ENCODE results near the gene DYNC1LI2. TPM values are rescaled to one million over a fixed set of nuclear protein-coding genes. Genes with fewer than 3 reads are reported as not detected.

The DYNC1LI2 gene
- total RNA-seq, 1 donor = 183 TPM

DNA sequence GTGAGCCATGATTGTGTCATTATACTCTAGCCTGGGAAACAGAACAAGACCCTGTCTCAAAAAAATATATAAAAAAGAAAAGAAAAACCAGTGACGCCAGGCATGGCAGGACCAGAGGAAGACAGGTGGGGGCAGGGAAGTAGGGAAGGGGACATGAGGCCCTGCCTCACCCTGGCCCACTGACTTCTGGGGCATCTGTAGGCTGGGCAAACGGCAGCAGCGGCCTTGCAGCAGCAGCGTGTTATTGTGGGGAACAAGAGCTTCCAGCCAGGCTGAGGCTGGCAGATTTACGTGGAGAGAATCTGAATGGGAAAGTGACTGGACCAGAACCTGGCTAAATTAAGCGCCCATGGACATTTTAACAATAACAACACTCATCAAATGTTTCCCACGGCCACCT lies 74.2 kb downstream of the DYNC1LI2 start:
- no peaks in the 10 kb centered on the region for H3K27me3 ChIP-seq (ENCODE audit: insufficient read depth, low read length)
- no peaks in the 10 kb centered on the region for H3K36me3 ChIP-seq (ENCODE audit: insufficient read depth, low read length)
- H4K20me1 ChIP-seq (ENCODE audit: insufficient read depth, low read length) = peaks cover 4% of the 10 kb centered on the region
- no peak overlapping the region for H3K4me3 ChIP-seq (ENCODE audit: insufficient read depth, low read length)
- peaks cover 4% of the 10 kb centered on the region for H3K4me1 ChIP-seq (ENCODE audit: insufficient read depth, low read length)
- H3K4me2 ChIP-seq (ENCODE audit: insufficient read depth, low read length) = no peak overlapping the region
- TF ChIP-seq, protein P1, sequence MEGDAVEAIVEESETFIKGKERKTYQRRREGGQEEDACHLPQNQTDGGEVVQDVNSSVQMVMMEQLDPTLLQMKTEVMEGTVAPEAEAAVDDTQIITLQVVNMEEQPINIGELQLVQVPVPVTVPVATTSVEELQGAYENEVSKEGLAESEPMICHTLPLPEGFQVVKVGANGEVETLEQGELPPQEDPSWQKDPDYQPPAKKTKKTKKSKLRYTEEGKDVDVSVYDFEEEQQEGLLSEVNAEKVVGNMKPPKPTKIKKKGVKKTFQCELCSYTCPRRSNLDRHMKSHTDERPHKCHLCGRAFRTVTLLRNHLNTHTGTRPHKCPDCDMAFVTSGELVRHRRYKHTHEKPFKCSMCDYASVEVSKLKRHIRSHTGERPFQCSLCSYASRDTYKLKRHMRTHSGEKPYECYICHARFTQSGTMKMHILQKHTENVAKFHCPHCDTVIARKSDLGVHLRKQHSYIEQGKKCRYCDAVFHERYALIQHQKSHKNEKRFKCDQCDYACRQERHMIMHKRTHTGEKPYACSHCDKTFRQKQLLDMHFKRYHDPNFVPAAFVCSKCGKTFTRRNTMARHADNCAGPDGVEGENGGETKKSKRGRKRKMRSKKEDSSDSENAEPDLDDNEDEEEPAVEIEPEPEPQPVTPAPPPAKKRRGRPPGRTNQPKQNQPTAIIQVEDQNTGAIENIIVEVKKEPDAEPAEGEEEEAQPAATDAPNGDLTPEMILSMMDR (IDR thresholded peaks at IDR 0.05; ENCODE audit: extremely low read depth, low read depth, low read length) = no peak
- no peaks in the 10 kb centered on the region for H3K9me3 ChIP-seq (ENCODE audit: low read depth, low read length)
- H2AFZ ChIP-seq (ENCODE audit: low read length) = no peak overlapping the region
- no peak overlapping the region for H3K27ac ChIP-seq (ENCODE audit: low read depth, low read length)
- DNase-seq (ENCODE audit: insufficient read length, low spot score, missing footprints) = no peak
- peaks cover 6% of the 10 kb centered on the region for H3K79me2 ChIP-seq (ENCODE audit: insufficient read depth, low read length)

DNA sequence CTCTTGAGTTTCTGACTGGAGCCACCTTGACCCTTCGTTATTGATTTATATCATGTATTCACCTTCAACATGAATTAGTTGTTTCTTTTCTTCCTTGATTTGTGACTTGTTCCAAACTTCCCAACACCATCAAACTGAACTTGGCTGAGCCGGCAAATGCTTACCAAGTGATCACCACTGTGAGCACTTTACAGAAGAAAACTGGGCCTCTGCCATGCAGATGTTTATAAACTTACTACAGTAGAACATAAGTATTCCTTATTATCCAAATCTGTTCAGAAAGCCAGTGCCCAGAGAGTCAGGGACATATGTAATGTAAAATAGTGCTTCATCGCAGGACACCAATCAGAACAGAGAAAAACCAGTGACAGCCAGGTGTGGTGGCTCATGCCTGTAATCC lies 74.8 kb downstream of the DYNC1LI2 start:
- Histone ChIP-seq H3K36me3 (ENCODE audit: insufficient read depth, low read length) (no peaks in the 10 kb centered on the region), H2AFZ (ENCODE audit: low read length) (no peak overlapping the region), H3K4me1 (ENCODE audit: insufficient read depth, low read length) (peaks cover under 1% of the 10 kb centered on the region), H3K27ac (ENCODE audit: low read depth, low read length) (no peak overlapping the region), H4K20me1 (ENCODE audit: insufficient read depth, low read length) (peaks cover 4% of the 10 kb centered on the region), H3K27me3 (ENCODE audit: insufficient read depth, low read length) (no peaks in the 10 kb centered on the region), H3K4me3 (ENCODE audit: insufficient read depth, low read length) (no peak overlapping the region), H3K4me2 (ENCODE audit: insufficient read depth, low read length) (no peak overlapping the region), H3K9me3 (ENCODE audit: low read depth, low read length) (no peaks in the 10 kb centered on the region), H3K79me2 (ENCODE audit: insufficient read depth, low read length) (peaks cover 4% of the 10 kb centered on the region)
- TF ChIP-seq, protein P1 (IDR thresholded peaks at IDR 0.05; ENCODE audit: extremely low read depth, low read depth, low read length) = no peak
- no peak for DNase-seq (ENCODE audit: insufficient read length, low spot score, missing footprints)

DNA sequence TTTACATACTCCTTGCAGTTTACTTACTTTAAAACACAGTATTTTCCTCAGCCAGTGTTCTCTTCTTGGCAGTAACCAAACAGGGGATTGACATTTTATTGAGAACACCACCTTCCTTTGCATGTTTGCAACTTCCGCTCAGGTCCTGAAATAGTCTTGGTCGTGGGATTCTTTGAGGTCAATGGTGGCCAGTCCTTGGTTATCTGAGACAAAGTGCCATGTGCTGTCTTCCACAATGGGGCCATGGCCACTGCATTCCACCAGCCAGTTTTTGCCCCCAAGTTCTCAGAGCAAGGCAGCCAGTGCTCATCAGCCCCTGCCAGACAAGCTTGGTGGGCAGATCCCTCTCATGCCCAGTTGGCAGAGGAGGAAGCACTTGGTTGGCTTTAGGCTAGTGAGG lies 77.7 kb downstream of the DYNC1LI2 start:
- Histone ChIP-seq H3K4me3 (ENCODE audit: insufficient read depth, low read length) (no peak overlapping the region), H4K20me1 (ENCODE audit: insufficient read depth, low read length) (peaks cover 4% of the 10 kb centered on the region), H3K27ac (ENCODE audit: low read depth, low read length) (no peak overlapping the region), H2AFZ (ENCODE audit: low read length) (no peak overlapping the region), H3K4me1 (ENCODE audit: insufficient read depth, low read length) (no peaks in the 10 kb centered on the region), H3K4me2 (ENCODE audit: insufficient read depth, low read length) (no peak overlapping the region), H3K36me3 (ENCODE audit: insufficient read depth, low read length) (no peaks in the 10 kb centered on the region), H3K27me3 (ENCODE audit: insufficient read depth, low read length) (no peaks in the 10 kb centered on the region), H3K79me2 (ENCODE audit: insufficient read depth, low read length) (peaks cover 2% of the 10 kb centered on the region), H3K9me3 (ENCODE audit: low read depth, low read length) (no peaks in the 10 kb centered on the region)
- DNase-seq (ENCODE audit: insufficient read length, low spot score, missing footprints) = no peak
- TF ChIP-seq, protein P1 (IDR thresholded peaks at IDR 0.05; ENCODE audit: extremely low read depth, low read depth, low read length) = no peak

Other genes starting within 250 kb of the DYNC1LI2 start
- gene TK2, start 201.5 kb downstream of the DYNC1LI2 start, total RNA-seq = 73.5 and 81.3 TPM in 2 replicates
- gene CKLF, start 199.0 kb downstream of the DYNC1LI2 start, total RNA-seq = 46.0 and 48.9 TPM in 2 replicates
- gene CMTM1, start 185.2 kb downstream of the DYNC1LI2 start, total RNA-seq = 4.0 and 4.1 TPM in 2 replicates
- not detected in 2 replicates for gene CMTM2, start 172.1 kb downstream of the DYNC1LI2 start, total RNA-seq
- gene CMTM3, start 146.9 kb downstream of the DYNC1LI2 start, total RNA-seq = 24.6 and 29.8 TPM in 2 replicates
- gene CMTM4, start 54.9 kb downstream of the DYNC1LI2 start, total RNA-seq = 42.7 and 52.5 TPM in 2 replicates
- 0.29 and 0.36 TPM in 2 replicates for gene TERB1, start 50.0 kb upstream of the DYNC1LI2 start, total RNA-seq
- gene NAE1, start 79.4 kb upstream of the DYNC1LI2 start, total RNA-seq = 73.5 and 84.6 TPM in 2 replicates
- not detected in 2 replicates for gene CA7, start 92.8 kb upstream of the DYNC1LI2 start, total RNA-seq
- gene PDP2, start 128.9 kb upstream of the DYNC1LI2 start, total RNA-seq = 11.5 and 13.8 TPM in 2 replicates
- gene CDH16, start 167.3 kb upstream of the DYNC1LI2 start, total RNA-seq = not detected in 2 replicates
- gene RRAD, start 173.9 kb upstream of the DYNC1LI2 start, total RNA-seq = 3.2 and 4.3 TPM in 2 replicates
- 90.8 and 97.4 TPM in 2 replicates for gene CIAO2B, start 182.8 kb upstream of the DYNC1LI2 start, total RNA-seq
- 38.6 and 42.3 TPM in 2 replicates for gene CES2, start 183.9 kb upstream of the DYNC1LI2 start, total RNA-seq
- 0.29 TPM in 1 of 2 replicates, not detected in the other for gene CES3, start 209.7 kb upstream of the DYNC1LI2 start, total RNA-seq
- 1.5 and 1.8 TPM in 2 replicates for gene CES4A, start 237.0 kb upstream of the DYNC1LI2 start, total RNA-seq

Measured in osteoblast (primary cell).